K562 (cell line): ENCODE results near the gene NTN4.

Experiments
- BHLHE40 ChIP-seq: IDR thresholded peaks from 2 replicates; pipeline ENCODE4 v1.6.1; 2011; ENCODE audit warnings: low read length, improper control_type of control experiment
- CC2D1A ChIP-seq: fragments of 450-650 bp; IDR thresholded peaks from 2 replicates; pipeline ENCODE4 v1.6.1; 2017; ENCODE audit warnings: mild to moderate bottlenecking
- CCNT2 ChIP-seq: IDR thresholded peaks from 2 replicates; pipeline ENCODE4 v1.6.1; 2011; ENCODE audit warnings: borderline replicate concordance, low read depth, mild to moderate bottlenecking, moderate library complexity, mixed read lengths, low read length; ENCODE audit not compliant: insufficient read length; ENCODE audit errors: extremely low read depth
- CHD2 ChIP-seq: IDR thresholded peaks from 2 replicates; pipeline ENCODE4 v1.6.1; 2011; ENCODE audit warnings: low read depth, low read length
- HCFC1 ChIP-seq: IDR thresholded peaks from 2 replicates; pipeline ENCODE4 v1.6.1; 2012; ENCODE audit warnings: low read depth, low read length, improper control_type of control experiment
- POLR2A ChIP-seq: fragments of 450-650 bp; conservative IDR thresholded peaks from 2 replicates; pipeline ENCODE4 v1.6.1; 2016
- SMAD3 ChIP-seq: fragments of 450-650 bp; formaldehyde crosslinking; conservative IDR thresholded peaks from 2 replicates; pipeline ENCODE4 v1.4.0; 2020; ENCODE audit warnings: mild to moderate bottlenecking
- U2AF2 ChIP-seq: fragments of 200-400 bp; formaldehyde crosslinking; optimal IDR thresholded peaks from 2 replicates; pipeline ENCODE3; 2017; ENCODE audit warnings: low read depth, mild to moderate bottlenecking, low read length
- ZNF311 ChIP-seq: fragments of 250-450 bp; sonication (Bioruptor Pico); IDR thresholded peaks from 2 replicates; pipeline ENCODE4 v1.4.0; 2020; ENCODE audit warnings: mild to moderate bottlenecking, moderate library complexity

GRCh38 chr12:95788637-95789036, 1.9 kb downstream of the NTN4 start:
- no peak for TF ChIP-seq U2AF2
- no peak for TF ChIP-seq POLR2A
- TF ChIP-seq HCFC1 = no peak
- no peak for TF ChIP-seq CCNT2
- TF ChIP-seq BHLHE40 = no peak
- no peak for TF ChIP-seq ZNF311 (CRISPR knock-in tag)
- TF ChIP-seq SMAD3 (CRISPR knock-in tag) = no peak
- no peak for TF ChIP-seq CHD2
- no peak for TF ChIP-seq CC2D1A
